Activated CD4-positive, CD25-positive, alpha-beta regulatory T cell treated with anti-CD3 and anti-CD28 coated beads, Interleukin-2, amount 50 U/mL, for 16 hours (primary cell): ENCODE data around the gene KIAA1217.

Experiments
- DNase-seq: peaks from one replicate; pipeline ENCODE4 v3.0.0-alpha.2; 2020; ENCODE audit warnings: low read depth, low spot score

Gene KIAA1217

GRCh38 chr10:24545585-24545984 lies 336.6 kb downstream of the KIAA1217 start:
- no peak for DNase-seq

GRCh38 chr10:24550680-24551079 lies 341.7 kb downstream of the KIAA1217 start:
- no peak for DNase-seq

GRCh38 chr10:24551161-24551560 lies 342.2 kb downstream of the KIAA1217 start:
- DNase-seq, result no peak

GRCh38 chr10:24552346-24553016 lies 343.5 kb downstream of the KIAA1217 start:
- DNase-seq, result no peak

GRCh38 chr10:24553051-24553612 lies 344.2 kb downstream of the KIAA1217 start:
- DNase-seq, result no peak

- no peak for DNase-seq
Observed at GRCh38 chr10:24554036-24554435, 345.1 kb downstream of the KIAA1217 start.

- no peak for DNase-seq
Observed at GRCh38 chr10:24556126-24556749, 347.3 kb downstream of the KIAA1217 start.

GRCh38 chr10:24556750-24557742 lies 348.1 kb downstream of the KIAA1217 start:
- no peak for DNase-seq

GRCh38 chr10:24561453-24561852 lies 352.5 kb downstream of the KIAA1217 start:
- no peak for DNase-seq

- no peak for DNase-seq
Observed at GRCh38 chr10:24568042-24568441, 359.1 kb downstream of the KIAA1217 start.

- no peak for DNase-seq
Observed at GRCh38 chr10:24569330-24569796, 360.4 kb downstream of the KIAA1217 start.

GRCh38 chr10:24569828-24570657 lies 361.1 kb downstream of the KIAA1217 start:
- DNase-seq, result no peak

GRCh38 chr10:24570658-24571426 lies 361.9 kb downstream of the KIAA1217 start:
- no peak for DNase-seq

- DNase-seq, result no peak
Observed at GRCh38 chr10:24571870-24572450, 363.0 kb downstream of the KIAA1217 start.

- no peak for DNase-seq
Observed at GRCh38 chr10:24574161-24574560, 365.2 kb downstream of the KIAA1217 start.

- no peak for DNase-seq
Observed at GRCh38 chr10:24574578-24575155, 365.7 kb downstream of the KIAA1217 start.

GRCh38 chr10:24575481-24576002 lies 366.6 kb downstream of the KIAA1217 start:
- no peak for DNase-seq

GRCh38 chr10:24579448-24579847 lies 370.5 kb downstream of the KIAA1217 start:
- DNase-seq, result no peak

GRCh38 chr10:24579906-24580305 lies 371.0 kb downstream of the KIAA1217 start:
- DNase-seq, result no peak
